ENCODE results near the gene GRAMD1A.
"Not testable (repeated sequence)": the region's sequence is repeated elsewhere in the genome, so short reads cannot be mapped to it uniquely, and the experiment has no call there.

Gene GRAMD1A

GRCh38 chr19:35004517-35005255, 4.6 kb downstream of the GRAMD1A start:
- DNase-seq (ENCODE audit: low spot score), result no peak

DNA sequence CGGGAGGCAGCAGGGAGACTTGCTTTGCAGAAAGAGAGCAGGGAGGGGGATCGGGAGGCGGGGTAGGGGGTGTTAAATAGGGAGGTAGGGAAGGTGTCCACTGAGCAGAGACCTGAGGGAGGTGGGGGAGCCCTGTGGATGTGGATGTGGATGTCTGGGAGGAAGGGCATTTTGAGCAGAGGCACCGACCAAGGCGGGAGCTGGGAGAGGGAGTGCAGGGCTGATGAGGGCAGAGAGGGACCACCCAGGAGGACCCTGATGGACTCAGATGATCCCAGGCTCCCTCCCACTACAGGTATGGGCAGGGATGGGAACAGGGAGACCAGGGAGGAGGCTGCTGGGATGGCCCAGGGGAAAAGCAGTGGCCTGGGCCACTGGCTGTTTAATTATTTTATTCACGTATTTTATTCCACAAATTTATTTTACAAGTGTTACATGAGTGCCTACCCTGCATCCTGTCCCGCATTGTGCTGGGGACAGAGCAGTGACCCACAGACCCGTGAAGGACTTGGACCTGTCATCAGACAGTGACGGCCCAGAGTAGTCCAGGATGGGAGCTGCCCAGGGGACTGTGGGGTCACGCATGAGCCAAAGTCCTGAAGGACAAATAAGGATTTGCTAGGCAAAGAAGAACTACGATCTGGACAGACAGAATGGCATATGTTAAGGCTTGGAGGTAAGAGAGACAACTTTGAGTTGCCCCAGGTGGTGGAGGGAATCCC, 5.3 kb downstream of the GRAMD1A start:
- no peak for DNase-seq (ENCODE audit: low spot score)

DNA sequence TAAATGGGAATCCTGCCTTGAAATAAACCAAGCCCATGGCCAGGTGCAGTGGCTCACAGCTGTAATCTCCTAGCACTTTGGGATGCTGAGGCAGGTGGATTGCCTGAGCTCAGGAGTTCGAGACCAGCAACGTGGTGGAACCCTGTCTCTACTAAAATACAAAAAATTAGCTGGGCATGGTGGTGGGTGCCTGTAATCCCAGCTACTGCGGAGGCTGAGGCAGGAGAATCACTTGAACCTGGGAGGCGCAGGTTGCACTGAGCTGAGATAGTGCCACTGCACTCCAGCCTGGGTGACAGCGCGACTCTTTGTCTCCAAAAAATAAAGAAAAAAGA, 5.9 kb downstream of the GRAMD1A start:
- not testable (repeated sequence) for DNase-seq (ENCODE audit: low spot score)

DNA sequence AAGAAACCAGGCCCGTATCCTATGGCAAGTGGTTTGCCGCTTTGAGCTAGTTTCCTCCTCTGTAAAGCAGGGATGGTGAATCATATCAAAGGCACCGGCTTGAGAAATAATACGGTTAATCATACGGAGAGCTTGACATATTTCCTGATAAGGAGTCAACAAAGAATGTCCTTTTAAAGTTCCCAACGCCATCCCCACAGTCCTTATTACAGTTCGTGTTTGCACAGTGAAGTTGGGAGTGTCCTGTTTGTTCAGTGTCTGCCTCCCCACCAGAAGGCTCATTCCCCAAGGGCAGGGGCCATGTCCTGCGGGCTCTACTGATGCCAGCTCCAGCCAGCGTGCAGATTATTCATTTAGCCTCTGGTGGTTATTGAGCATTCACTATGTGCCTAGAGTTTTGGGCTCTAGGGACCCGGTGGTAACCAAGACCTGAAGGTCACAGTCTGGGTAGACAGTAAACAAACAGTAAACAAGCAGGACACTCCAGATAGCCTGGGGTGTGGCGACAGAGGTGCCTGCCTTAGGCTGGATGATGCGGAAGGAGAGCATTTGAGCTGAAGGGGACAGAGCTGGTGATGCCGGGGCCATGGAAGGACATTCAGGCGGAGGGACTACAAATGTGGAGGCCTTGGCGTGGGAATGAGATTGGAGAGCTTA, 6.3 kb downstream of the GRAMD1A start:
- DNase-seq (ENCODE audit: low spot score), result no peak

- DNase-seq (ENCODE audit: low spot score), result no peak
Measured at GRCh38 chr19:35006999-35007365, 6.9 kb downstream of the GRAMD1A start.

DNA sequence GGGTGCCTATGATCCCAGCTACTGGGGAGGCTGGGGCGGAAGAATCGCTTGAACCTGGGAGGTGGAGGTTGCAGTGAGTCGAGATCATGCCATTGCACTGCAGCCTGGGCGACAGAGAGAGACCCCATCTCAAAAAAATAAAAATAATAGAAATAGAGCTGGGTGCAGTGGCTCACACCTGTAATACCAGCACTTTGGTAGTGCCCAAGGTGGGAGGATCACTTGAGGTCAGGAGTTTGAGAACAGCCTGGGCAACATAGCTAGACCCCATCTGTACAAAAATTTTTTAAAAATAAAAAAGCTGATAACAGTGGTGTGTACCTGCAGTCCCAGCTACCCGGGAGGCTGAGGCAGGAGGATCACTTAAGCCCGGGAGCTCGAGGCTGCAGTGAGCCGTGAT, 7.3 kb downstream of the GRAMD1A start:
- DNase-seq (ENCODE audit: low spot score), result not testable (repeated sequence)

DNA sequence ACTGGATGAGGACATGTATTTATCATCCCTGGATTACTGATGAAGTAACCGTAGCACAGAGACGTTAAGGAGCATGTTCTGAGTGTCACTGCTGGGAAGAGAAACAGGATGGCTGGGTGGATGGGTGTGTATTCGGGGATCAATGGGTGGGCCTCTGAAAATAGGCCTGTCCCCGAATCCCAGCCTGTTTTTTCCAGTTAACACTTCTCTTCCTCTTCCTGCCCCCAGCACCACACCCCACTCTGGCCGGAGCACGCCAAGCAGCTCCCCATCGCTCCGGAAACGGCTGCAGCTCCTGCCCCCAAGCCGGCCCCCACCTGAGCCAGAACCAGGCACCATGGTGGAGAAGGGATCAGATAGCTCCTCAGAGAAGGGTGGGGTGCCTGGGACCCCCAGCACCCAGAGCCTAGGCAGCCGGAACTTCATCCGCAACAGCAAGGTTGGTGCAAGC, 8.8 kb downstream of the GRAMD1A start:
- DNase-seq (ENCODE audit: low spot score), result no peak

DNA sequence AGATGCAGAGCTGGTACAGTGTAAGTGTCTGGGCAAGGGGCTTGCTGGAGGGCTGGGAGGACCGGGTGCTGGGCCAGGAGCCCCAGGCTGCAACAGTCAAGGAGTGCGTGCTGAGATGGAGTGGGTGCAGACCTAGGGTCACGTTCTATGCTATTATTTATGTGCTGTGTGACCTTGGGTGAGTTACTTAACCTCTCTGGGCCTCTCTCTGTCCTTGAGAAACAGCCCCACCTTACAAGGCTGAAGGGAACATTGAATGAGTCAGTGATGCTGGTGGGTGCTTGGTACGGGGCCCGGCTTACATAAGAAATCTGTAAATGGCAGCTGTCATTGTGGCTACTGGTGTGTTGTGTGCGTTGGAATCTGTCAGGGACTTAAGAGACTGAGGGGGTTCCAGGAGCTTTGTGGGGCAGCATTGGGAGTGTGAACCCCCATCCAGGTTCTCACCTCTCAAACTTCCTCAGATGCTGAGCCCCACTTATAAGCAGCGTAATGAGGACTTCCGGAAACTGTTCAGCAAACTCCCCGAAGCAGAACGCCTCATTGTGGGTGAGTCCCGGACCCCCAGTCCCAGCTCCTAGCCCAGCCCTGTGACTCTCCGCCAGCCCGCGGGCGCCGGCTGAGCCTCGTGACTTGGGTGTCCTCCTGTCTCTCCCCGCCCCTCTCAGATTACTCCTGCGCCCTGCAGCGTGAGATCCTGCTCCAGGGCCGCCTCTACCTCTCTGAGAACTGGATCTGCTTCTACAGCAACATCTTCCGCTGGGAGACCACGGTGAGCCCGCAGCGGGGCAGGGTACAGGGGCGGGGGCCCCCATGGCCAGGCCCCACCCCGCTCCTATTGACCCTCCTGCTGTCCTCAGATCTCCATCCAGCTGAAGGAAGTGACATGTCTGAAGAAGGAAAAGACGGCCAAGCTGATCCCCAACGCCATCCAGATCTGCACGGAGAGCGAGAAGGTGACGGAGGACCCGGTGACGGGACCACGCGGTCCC, 9.6 kb downstream of the GRAMD1A start:
- no peak for DNase-seq (ENCODE audit: low spot score)

- no peak for DNase-seq (ENCODE audit: low spot score)
Measured at GRCh38 chr19:35011091-35011689, 11.1 kb downstream of the GRAMD1A start.

- DNase-seq (ENCODE audit: low spot score), result no peak
Measured at GRCh38 chr19:35011737-35012682, 11.9 kb downstream of the GRAMD1A start.

- DNase-seq (ENCODE audit: low spot score), result peak; percentile 72
Measured at GRCh38 chr19:35013041-35013819, 13.1 kb downstream of the GRAMD1A start.

DNA sequence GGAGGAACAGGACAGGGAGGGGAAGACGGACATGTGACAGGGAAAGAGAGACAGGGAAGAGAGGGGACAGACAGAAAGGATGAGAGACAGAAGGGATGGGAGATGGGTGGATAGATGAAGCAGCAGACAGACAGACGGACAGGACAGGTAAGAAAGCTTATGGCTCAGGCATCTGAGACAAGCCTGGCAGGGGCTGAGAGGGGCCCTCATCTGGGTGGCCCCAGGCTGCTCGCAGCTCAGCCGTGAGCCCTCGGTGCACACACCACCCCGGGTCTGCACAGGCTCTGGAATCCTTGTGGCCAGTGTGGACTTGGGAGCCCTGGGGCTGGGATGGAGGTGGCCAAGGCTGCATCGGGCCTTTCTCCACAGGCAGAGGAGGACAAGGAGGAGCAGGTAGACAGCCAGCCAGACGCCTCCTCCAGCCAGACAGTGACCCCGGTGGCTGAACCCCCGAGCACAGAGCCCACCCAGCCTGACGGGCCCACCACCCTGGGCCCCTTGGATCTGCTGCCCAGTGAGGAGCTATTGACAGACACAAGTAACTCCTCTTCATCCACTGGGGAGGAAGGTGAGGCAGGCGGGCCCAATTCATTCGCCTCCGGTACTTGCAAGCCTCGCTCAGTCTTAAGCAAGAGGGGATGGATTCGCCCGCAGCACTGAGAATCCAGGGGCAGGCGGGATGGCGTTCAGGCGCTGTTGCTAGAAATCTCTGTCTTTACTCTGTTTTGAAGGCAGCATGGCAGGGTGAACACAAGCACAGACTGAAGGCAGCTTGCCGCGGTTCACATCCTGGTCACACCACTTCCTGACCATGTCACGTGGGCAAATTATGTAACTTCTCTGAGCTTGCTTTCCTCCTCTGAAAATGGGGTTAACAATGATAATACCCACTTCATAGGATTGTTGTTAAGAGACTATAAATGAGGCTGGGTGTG, 14.0 kb downstream of the GRAMD1A start:
- peak; percentile 55 for DNase-seq (ENCODE audit: low spot score)

DNA sequence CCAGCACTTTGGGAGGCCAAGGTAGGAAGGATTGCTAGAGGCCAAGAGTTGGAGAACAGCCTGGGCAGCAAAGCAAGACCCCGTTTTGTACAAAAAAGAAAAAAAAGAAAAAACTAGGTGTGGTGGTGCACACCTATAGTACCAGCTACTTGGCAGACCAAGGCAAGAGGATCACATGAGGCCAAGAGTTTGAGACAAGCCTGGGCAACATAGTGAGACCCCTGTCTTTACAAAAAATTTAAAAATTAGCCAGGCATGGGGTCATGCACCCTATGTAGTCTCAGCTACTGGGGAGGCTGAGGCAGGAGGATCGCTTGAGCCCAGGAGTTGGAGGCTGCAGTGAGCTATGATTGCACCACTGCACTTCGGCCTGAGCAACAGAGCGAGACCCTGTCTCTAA, 14.7 kb downstream of the GRAMD1A start:
- not testable (repeated sequence) for DNase-seq (ENCODE audit: low spot score)

DNA sequence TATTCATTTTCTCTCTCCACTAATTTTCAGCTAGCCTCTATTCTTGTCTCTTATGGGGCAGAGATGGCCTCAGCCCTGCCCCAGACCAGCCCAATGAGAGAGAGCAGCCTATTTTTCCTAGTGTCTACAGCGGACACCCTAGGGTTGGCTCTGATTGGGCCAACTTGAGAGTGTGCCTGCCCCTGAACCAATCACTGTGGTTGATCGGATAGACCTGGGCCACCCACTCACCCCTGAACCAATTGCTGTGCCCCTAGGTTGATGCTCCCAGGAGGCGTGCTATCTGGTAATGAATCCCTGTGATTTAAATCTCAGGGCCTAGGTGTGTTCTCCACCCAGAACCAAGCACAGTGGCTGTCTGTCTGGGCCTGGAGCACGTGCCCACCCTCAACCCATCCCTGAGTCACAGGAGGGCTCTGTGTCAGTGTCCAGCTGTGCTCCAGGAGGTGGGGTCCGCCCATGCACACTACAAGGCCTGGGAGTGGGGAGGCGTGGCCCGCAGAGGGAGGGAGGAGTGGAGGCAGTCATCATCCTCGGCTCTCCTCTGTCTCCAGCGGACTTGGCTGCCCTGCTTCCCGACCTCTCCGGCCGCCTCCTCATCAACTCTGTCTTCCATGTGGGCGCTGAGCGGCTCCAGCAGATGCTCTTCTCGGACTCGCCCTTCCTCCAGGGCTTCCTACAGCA, 15.3 kb downstream of the GRAMD1A start:
- no peak for DNase-seq (ENCODE audit: low spot score)

- DNase-seq (ENCODE audit: low spot score), result no peak
Measured at GRCh38 chr19:35015954-35016351, 15.8 kb downstream of the GRAMD1A start.

- no peak for DNase-seq (ENCODE audit: low spot score)
Measured at GRCh38 chr19:35017507-35017906, 17.4 kb downstream of the GRAMD1A start.

DNA sequence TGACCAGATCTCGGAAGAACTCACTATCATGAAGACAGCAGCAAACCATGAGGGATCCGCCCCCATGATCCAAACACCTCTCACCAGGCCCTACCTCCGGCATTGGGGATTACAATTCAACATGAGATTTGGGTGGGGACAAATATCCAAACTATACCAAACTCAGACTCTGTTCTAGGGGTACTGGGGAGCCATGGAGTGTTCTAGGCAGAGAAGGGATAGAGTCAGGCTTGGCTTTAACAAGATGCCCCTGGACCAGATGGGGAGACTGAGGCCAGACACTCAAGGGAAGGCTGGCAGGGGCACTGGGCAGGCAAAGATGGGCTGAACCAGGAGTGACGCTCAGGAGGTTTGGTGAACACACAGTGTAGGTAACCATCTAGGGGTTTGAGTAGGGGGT, 18.3 kb downstream of the GRAMD1A start:
- no peak for DNase-seq (ENCODE audit: low spot score)

- no peak for DNase-seq (ENCODE audit: low spot score)
Measured at GRCh38 chr19:35019144-35019543, 19.0 kb downstream of the GRAMD1A start.

Data from activated CD4-positive, alpha-beta T cell treated with anti-CD3 and anti-CD28 coated beads, Interleukin-2, Interleukin-4, amounts not matched to agents 100 ng/mL and 50 ng/mL, durations not matched to agents 16 hours and 8 hours (primary cell).